HG03045 (cell line): ENCODE measurements around the gene TESK2.

Experiments used
- ATAC-seq: cut with Tn5 transposase; IDR thresholded peaks from one replicate; pipeline ENCODE4 v1.9.1; 2021; ENCODE audit warnings: mild to moderate bottlenecking, moderate library complexity; ENCODE audit not compliant: unreplicated experiment

Gene TESK2

GRCh38 chr1:45340816-45341466 lies 150.0 kb downstream of the TESK2 start:
- ATAC-seq: no peak

GRCh38 chr1:45339789-45340558 lies 151.0 kb downstream of the TESK2 start, which contains the start of the genes MUTYH and TOE1:
TSS of gene MUTYH (minus strand) at chr1:45340440. CDS start at chr1:45334505, 5,935 bp downstream.
TSS of gene TOE1 (plus strand) at chr1:45340170. CDS start at chr1:45340253, 83 bp downstream.
- peak; percentile 85 for ATAC-seq

GRCh38 chr1:45337630-45338325 lies 153.2 kb downstream of the TESK2 start:
- no peak for ATAC-seq

- ATAC-seq: no peak
Measured at GRCh38 chr1:45335855-45336324, 155.1 kb downstream of the TESK2 start.

GRCh38 chr1:45334308-45335245 lies 156.4 kb downstream of the TESK2 start:
- ATAC-seq: no peak

- no peak for ATAC-seq
Measured at GRCh38 chr1:45332346-45332720, 158.6 kb downstream of the TESK2 start.

GRCh38 chr1:45331436-45332345 lies 159.3 kb downstream of the TESK2 start:
- no peak for ATAC-seq

GRCh38 chr1:45329445-45329844 lies 161.5 kb downstream of the TESK2 start:
- no peak for ATAC-seq

GRCh38 chr1:45328680-45329079 lies 162.3 kb downstream of the TESK2 start:
- ATAC-seq: no peak

- ATAC-seq: no peak
Measured at GRCh38 chr1:45327644-45328515, 163.1 kb downstream of the TESK2 start.

GRCh38 chr1:45326627-45327623 lies 164.0 kb downstream of the TESK2 start, which contains the start of gene HPDL:
TSS of gene HPDL (plus strand) at chr1:45326895. CDS start at chr1:45327149, 254 bp downstream.
- no peak for ATAC-seq

- no peak for ATAC-seq
Measured at GRCh38 chr1:45325851-45326506, 165.0 kb downstream of the TESK2 start.

GRCh38 chr1:45322486-45323040 lies 168.4 kb downstream of the TESK2 start:
- ATAC-seq: no peak

GRCh38 chr1:45321444-45321843 lies 169.5 kb downstream of the TESK2 start:
- no peak for ATAC-seq

GRCh38 chr1:45319761-45320160 lies 171.2 kb downstream of the TESK2 start:
- no peak for ATAC-seq

- ATAC-seq: no peak
Measured at GRCh38 chr1:45317166-45317565, 173.8 kb downstream of the TESK2 start.
